ENCODE data around the gene CCNDBP1. TPM values are rescaled to one million over a fixed set of nuclear protein-coding genes. Genes with fewer than 3 reads are reported as not detected.

CCNDBP1 gene
- total RNA-seq, 1 experiment from 2014 or later: 39.8 TPM

GRCh38 chr15:43144512-43144911 is 40.7 kb upstream of the CCNDBP1 start:
- TF ChIP-seq ZBTB33 (IDR thresholded peaks at IDR 0.05; ENCODE audit: extremely low read depth, insufficient replicate concordance, low read length) (no peak), ZNF274 (IDR thresholded peaks at IDR 0.05; ENCODE audit: low read depth, low read length) (no peak), POLR2A (IDR thresholded peaks at IDR 0.05; ENCODE audit: borderline replicate concordance, extremely low read depth, insufficient read depth, insufficient read length) (no peak), CTCF (IDR thresholded peaks at IDR 0.05 in 2 of 3, conservative IDR thresholded peaks at IDR 0.05 in 1 of 3; ENCODE audit: borderline replicate concordance in 1 of 3, insufficient read depth in 1 of 3, low read depth in 2 of 3, low read length in 2 of 3) (no peak), CBX3 (IDR thresholded peaks at IDR 0.05; ENCODE audit: low read depth) (no peak), SP1 (IDR thresholded peaks at IDR 0.05; ENCODE audit: low read depth) (no peak), YY1 (IDR thresholded peaks at IDR 0.05; ENCODE audit: extremely low read depth, insufficient replicate concordance, low read depth, low read length) (no peak), EZH2phosphoT487 (IDR thresholded peaks at IDR 0.05; ENCODE audit: borderline replicate concordance) (no peak), MAX (IDR thresholded peaks at IDR 0.05) (no peak), ZFX (IDR thresholded peaks at IDR 0.05) (no peak), SIN3A (IDR thresholded peaks at IDR 0.05; ENCODE audit: low read depth) (no peak), TCF7L2 (IDR thresholded peaks at IDR 0.05; ENCODE audit: borderline replicate concordance, extremely low read depth, insufficient read depth, insufficient read length) (no peak), ATF3 (IDR thresholded peaks at IDR 0.05) (no peak), REST (IDR thresholded peaks at IDR 0.05; ENCODE audit: low read depth) (no peak), EZH2 (IDR thresholded peaks at IDR 0.05) (no peak), SRF (IDR thresholded peaks at IDR 0.05; ENCODE audit: low read depth) (no peak), POLR2AphosphoS5 (IDR thresholded peaks at IDR 0.05; ENCODE audit: low read depth, low read length) (no peak), JUND (IDR thresholded peaks at IDR 0.05) (no peak), EGR1 (IDR thresholded peaks at IDR 0.05; ENCODE audit: low read depth) (no peak)
- POLR2A ChIA-PET: no interaction called here
- no peaks in the 10 kb centered on the region for H3K79me2 ChIP-seq (ENCODE audit: insufficient read depth, low read length)
- no peak overlapping the region for H3K4me3 ChIP-seq (replicated peaks in 1 of 2; ENCODE audit: low read depth in 1 of 2, low read length in 2 of 2)
- RAD21 ChIA-PET (ENCODE audit: low non-redundant PET in 1 of 2, low total read pairs in 2 of 2, uncharacterized antibody in 2 of 2, unreplicated experiment in 2 of 2): no interaction called here
- CTCF ChIA-PET: no interaction called here
- no peaks in the 10 kb centered on the region for H4K20me1 ChIP-seq (ENCODE audit: insufficient read depth)
- H2AFZ ChIP-seq (ENCODE audit: low read depth, low read length, poor library complexity, severe bottlenecking): no peak overlapping the region
- H3K9me3 ChIP-seq (ENCODE audit: control insufficient read depth in 1 of 2, insufficient read depth in 1 of 2, low read depth in 1 of 2, low read length in 2 of 2): no peaks in the 10 kb centered on the region
- ATAC-seq: no peak
- DNase-seq (ENCODE audit: low read depth, low spot score): no peak
- intact Hi-C loops (cut with micrococcal nuclease): no loop called here
- no peak overlapping the region for H3K4me2 ChIP-seq (ENCODE audit: low read length)
- H3K27ac ChIP-seq (ENCODE audit: low read depth, low read length): no peak overlapping the region
- H3K9me2 ChIP-seq (ENCODE audit: insufficient read depth): no peaks in the 10 kb centered on the region
- H3K36me3 ChIP-seq (ENCODE audit: control insufficient read depth in 1 of 2, insufficient read depth in 2 of 2, low read length in 2 of 2): peaks cover 5 to 10% of the 10 kb centered on the region in 2 experiments; a peak in 3 of 4 replicates
- no peaks in the 10 kb centered on the region for H3K27me3 ChIP-seq (ENCODE audit: insufficient read depth, low read length)
- no peak overlapping the region for H3K9ac ChIP-seq (ENCODE audit: low read length)
- no TSS peak for BruUV-seq (replicated peaks)
- H3K4me1 ChIP-seq (ENCODE audit: control insufficient read depth in 1 of 2, insufficient read depth in 2 of 2, low read length in 2 of 2): no peaks in the 10 kb centered on the region
